Dedifferentiated amniotic fluid mesenchymal stem cell (primary cell): ENCODE data around the gene RPS5.
A peak's percentile ranks its signal among the peaks of the same experiment; 100 is the strongest.
"Not testable (repeated sequence)": the region's sequence is repeated elsewhere in the genome, so short reads cannot be mapped to it uniquely, and the experiment has no call there.

Experiments
- DNase-seq: peaks from one replicate; pipeline ENCODE4 v3.0.0-alpha.2; 2016; ENCODE audit errors: extremely low spot score

The RPS5 gene

DNA sequence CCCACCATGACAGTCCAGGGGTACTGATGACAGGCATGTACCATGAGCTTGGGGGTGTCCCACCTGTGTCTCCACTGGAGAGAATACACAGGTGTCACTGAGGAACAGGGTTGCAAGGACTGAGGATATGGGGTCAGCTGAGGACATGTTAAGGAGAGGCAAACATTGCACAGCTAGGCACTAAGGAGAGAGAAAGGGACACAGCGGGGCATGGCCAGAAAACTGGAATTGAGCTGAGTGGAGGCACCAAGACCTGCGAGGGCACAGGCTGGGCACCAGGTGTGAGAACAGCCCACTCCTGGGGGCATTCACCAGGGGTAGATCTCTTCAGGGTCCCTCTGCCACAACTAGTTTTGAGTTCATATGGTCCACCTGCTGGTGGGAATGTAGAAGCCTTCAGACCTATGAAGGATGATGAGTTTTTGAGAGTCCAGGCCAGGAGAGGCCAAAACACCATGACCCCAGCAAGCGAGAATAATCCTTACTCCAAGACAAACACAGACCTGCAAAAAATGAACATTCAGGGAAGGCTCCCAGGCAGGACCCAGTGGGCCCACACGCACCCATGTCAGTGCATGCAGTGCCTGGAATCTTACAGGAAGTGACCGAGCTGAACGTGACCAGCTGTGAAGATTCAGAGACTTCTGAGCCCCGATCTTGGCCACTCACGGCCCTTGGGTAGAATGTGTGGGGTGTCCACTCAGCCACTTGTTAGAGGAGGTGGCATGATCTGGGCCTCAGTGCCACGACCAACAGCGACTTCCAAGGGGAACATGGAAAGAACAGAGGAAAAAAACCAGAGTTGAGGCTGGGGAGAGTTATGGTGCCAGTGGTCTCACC is 20.0 kb downstream of the RPS5 start:
- no peak for DNase-seq

DNA sequence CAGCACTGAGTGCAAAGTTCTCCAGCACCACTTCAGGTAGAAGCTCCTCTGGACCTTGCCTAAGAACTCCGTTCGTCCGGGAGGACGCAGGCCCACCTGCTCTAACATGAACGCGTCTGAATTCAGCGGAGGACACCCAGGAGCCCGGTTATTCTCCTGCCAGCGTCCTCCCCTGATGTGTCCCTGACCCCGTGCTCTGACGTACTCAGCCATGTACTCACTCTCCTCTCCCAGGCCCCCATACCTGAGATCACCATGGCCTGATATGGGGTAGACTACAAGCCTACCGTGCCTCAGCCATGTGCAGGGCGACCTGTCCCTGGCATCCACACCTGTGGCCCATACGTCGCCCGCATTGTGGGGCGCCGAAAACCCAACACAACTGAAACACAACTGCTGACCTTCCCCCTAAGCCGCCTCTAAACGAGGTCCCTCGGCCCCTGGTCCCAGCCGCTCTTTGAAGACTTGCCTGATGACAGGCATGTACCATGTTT is 20.6 kb downstream of the RPS5 start:
- no peak for DNase-seq

DNA sequence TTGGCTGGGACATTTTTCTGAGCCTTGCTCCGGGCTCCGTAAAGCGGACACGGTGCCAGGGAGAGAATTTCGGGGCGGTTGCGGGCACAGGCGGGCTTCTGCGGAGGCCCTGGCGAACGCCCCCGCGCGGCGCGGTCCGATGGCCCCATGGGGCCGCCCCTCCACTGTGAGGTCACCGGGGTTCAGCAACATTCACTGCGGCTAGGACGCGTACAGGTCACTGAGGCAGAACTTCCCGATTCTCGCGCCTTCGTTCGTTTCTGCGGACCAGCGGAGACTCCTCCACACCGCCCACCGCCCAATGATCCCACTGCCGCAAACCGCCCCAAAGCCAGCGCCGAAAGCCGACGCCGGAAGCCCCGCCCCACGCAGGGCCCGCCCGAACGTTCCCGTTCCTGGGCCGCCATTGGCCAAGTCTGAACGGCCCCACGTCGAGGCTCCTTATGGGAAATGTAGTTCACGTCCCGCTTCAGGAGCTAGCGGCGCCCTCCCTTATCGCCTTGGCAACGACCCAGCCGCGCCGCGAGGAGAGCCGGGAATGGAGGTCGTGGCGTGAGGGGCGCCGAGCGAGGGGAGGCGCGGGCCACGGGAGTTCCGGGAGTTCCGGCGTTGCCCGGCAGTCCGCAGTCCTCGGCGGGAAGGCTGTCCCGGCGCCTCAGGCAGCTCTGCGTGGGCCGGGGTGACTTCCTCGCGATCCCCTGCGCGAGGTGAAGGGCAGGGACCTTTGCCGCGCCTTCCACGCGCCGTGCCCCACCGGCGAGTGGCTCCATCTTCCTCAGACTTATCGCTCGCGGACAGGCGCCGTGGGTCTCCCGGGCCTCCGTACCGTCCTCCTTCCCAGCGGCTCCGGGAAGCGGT is 21.3 kb downstream of the RPS5 start, which contains the start of gene ZNF584:
Gene ZNF584, plus strand, starts transcription at position 498 of the 858 bp plus-strand sequence. CDS start 499 bp downstream, outside the sequence.
- DNase-seq: peak; percentile 91

DNA sequence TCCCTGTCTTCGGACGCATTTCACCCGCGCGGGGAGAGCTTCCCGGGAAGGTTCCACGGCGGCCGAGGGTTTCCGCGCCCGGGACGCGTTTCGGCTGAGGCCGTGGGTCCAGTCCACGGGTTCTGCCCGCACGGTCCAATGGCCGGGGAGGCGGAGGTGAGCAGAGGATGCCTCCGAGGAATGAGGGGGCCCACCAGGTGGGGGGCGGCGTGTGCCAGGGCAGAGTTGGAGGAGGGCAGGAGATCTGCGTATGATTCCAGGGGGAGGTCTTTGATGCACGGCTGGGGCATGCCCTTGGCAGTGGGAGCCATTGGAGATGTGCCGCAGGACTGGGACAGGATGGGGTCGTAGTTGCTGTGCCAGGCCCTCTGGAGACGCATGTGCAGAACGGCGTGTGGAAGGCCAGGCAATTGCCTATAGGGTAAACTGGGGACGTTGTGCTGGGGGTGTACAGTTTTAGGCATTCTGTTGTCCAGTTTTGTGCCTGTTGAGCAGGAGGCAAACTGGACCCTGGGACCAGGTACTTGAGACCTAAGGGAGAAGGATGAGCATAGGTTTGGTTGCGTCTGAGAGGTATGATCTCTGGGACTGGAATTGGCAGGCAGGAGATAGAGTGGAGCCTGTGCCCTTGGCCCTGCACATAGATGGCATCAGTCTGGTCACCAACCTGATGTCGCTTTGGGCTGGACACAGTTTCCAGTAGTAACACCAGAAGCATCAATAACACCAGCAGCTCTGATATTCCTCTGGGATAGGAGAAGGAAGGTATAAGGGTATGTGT is 22.1 kb downstream of the RPS5 start:
- DNase-seq: no peak

DNA sequence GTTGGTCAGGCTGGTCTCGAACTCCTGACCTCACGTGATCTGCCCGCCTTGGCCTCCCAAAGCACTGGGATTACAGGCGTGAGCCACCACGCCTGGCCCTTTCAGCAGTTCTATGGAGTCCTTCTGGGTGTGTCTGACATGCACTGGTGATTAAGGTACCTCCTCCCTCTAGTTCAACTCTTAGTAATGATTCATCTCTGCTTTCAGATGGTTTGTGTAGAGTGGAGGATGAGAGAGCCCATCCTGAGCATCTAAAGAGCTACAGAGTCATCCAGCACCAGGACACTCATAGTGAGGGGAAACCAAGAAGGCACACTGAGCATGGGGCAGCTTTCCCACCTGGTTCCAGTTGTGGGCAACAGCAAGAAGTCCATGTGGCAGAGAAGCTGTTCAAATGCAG is 29.5 kb downstream of the RPS5 start:
- no peak for DNase-seq

DNA sequence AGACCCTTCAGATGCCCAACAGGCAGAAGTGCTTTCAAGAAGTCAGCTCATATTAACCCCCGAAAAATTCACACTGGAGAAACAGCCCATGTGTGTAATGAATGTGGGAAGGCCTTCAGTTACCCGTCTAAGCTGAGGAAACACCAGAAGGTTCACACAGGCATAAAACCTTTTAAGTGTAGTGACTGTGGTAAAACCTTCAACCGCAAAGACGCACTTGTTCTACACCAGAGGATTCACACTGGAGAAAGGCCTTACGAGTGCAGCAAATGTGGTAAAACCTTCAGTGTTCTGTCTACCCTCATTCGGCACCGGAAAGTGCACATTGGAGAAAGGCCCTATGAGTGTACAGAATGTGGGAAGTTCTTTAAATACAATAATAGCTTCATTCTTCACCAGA is 30.0 kb downstream of the RPS5 start:
- no peak for DNase-seq

DNA sequence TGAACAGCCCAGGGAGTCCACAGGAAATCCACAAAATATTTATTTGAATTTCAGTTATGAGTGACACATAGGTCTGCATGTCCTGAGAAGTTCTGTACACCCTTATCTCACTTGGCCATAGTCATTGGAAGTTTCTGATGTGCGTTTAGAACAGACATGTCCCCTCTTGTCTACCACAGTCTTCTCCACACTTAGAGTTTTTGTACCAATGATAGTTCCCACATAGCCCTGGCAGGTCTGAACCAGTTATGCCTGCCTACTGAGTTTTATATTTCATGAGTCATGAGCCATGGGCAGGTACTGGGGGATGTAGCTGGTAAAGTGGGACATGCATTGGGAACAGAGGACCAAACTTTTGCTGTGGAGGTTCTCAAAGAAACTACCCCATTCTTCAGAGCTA is 41.5 kb downstream of the RPS5 start:
- DNase-seq: no peak

DNA sequence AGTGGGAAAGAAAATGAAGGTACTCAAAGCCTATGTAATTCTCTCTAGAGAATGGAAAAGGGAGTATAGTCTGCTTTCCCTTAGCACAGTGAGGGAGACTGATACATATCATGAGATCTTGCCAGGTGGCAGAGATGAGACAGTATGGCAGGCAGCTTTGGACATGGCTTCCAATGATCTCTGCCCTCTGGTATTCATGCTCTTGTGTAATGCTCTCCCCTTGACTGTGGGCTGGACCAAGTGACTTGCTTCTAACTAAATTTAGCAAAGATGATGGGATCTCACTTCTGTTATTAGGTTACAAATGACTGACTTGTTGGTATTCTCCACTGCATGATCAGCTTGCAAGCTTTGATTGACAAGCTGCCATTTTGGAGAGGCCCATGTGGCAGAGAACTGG is 42.7 kb downstream of the RPS5 start:
- no peak for DNase-seq

DNA sequence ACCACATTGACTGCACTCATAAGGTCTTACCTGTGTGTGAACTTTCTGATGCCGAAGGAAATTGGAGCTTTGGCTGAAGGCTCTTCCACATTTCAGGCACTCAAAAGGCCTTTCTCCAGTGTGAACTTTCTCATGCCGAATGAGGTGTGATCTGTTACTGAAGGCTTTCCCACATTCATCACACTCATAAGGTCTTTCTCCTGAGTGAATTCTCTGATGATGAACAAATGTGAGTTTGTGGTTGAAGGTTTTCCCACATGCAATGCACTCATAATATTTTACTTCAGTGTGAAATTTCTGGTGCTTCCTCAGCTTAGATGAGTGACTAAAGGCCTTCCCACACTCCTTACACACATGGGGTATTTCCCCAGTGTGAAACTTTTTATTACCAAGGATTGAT is 47.1 kb downstream of the RPS5 start:
- no peak for DNase-seq

DNA sequence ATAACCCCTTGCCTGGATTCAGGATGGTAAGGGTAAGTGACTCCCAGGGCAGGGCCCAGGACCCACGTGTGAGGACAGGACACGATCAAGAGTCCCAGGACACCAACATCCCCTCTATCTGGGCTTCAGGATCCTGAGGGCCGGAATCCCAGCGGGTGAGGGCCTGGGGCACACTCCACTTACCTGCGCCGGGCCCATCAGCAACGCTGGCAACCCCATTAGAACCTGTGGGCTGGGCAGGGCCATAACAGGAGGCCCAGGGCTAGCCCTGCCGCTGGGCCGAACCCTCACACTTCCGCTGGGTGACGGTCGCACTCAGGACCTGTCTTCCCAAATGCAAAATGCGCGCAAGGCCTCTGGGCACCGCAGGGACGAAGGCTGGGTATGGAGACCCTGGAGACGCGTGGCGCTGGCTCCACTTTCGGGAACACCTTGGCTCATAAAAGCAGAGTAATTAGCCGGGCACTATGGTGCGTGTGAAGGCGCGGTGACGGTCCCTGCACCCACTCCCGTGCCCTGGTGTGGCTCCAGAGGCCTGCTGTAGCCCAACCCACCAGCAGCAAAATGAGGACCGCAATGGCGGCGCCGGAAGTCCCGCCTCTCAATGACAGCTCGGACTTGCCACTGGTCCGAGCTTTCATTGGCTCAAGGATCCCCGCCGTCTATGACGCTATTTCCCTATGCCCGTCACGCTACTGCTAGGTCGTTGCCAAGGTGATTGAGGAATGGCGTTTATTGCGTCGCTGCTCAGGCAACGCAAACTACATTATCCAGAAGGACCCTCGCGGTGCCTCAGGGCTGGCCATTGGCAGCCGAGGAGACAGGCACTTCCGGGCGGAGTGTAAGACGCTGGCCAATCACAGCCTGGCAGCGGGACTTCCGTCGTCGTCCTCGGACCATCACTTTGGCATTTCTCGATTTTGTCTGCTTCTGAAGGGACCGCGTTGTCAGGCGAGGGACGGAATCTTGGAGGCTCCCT is 52.8 kb downstream of the RPS5 start, which contains the start of gene ZNF132:
Gene ZNF132, minus strand, starts transcription at position 578 of the 979 bp plus-strand sequence. Its CDS starts 332 bp downstream, at position 246.
- peak; percentile 99 for DNase-seq

DNA sequence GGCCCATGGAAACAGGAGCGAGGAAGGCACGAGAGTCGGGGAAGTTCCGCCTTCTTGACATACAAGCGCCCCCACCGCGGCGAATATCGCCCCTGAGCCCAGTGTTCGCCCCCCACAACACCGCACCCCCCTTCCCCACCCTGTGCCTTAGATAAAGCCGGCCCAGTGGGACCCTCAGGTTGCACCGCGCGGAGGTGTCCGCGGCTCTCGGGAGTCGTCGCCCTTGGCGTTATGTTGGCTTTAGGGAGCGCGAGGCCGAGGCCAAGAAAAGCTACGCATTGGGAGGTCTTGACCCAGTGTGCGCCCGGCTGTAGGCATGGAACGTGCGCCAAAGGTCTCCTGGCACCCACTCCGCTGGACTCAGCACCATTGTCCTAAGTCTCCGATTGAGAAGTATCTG is 53.5 kb downstream of the RPS5 start:
- no peak for DNase-seq

DNA sequence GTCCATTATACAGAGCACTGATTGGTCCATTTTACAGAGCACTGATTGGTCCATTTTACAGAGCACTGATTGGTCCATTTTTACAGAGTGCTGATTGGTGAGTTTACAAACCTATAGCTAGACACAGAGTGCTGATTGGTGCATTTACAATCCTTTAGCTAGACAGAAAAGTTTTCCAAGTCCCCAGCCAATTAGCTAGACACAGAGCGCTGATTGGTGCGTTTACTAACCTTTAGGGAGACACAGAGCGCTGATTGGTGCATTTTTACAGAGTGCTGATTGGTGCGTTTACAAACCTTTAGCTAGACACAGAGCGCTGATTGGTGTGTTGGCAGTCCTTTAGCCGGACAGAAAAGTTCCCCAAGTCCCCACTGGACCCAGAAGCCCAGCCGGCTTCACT is 55.9 kb downstream of the RPS5 start:
- not testable (repeated sequence) for DNase-seq
